ENCODE data around the gene DNAH10. TPM values are rescaled to one million over a fixed set of nuclear protein-coding genes. Genes with fewer than 3 reads are reported as not detected.

Gene DNAH10
- total RNA-seq, 1 experiment from 2014 or later, result 0.09 TPM

GRCh38 chr12:123924539-123924938 lies 162.4 kb downstream of the DNAH10 start:
- Mint-ChIP-seq H3K9me3 (no peaks in the 10 kb centered on the region), H3K4me3 (no peak overlapping the region), H3K27ac (no peak overlapping the region), H3K36me3 (no peaks in the 10 kb centered on the region), H3K4me1 (no peaks in the 10 kb centered on the region), H3K27me3 (ENCODE audit: low read depth) (peaks cover 4% of the 10 kb centered on the region; the same call in 1 of the 2 replicates)
- CTCF ChIA-PET, result interaction anchor here (4.3 kb wide), 1 partner anchor 14 kb away, joined by 36 read pairs; no protein-coding TSS in a partner anchor
- no peak for DNase-seq (ENCODE audit: low spot score)
- POLR2A ChIA-PET, result no interaction called here
- no peak for TF ChIP-seq JUN (CRISPR knock-in tag; IDR thresholded peaks at IDR 0.05)
- TF ChIP-seq FOXJ3 (CRISPR knock-in tag; IDR thresholded peaks at IDR 0.05; ENCODE audit: borderline replicate concordance), result no peak
- TF ChIP-seq CREB1 (CRISPR knock-in tag; IDR thresholded peaks at IDR 0.05), result no peak
- no peak for TF ChIP-seq NFE2L1 (CRISPR knock-in tag; IDR thresholded peaks at IDR 0.05)
- TF ChIP-seq ZNF671 (CRISPR knock-in tag; IDR thresholded peaks at IDR 0.05), result no peak
- no peak for TF ChIP-seq TEAD1 (CRISPR knock-in tag; IDR thresholded peaks at IDR 0.05)
- no peak for TF ChIP-seq ZNF396 (CRISPR knock-in tag; IDR thresholded peaks at IDR 0.05; ENCODE audit: borderline replicate concordance)
- no peak for TF ChIP-seq ZNF138 (CRISPR knock-in tag; conservative IDR thresholded peaks at IDR 0.05)
- no peak for TF ChIP-seq NFATC4 (CRISPR knock-in tag; IDR thresholded peaks at IDR 0.05)
- TF ChIP-seq IRF2 (CRISPR knock-in tag; IDR thresholded peaks at IDR 0.05; ENCODE audit: borderline replicate concordance, low read depth), result no peak
- no peak for TF ChIP-seq OVOL2 (CRISPR knock-in tag; IDR thresholded peaks at IDR 0.05; ENCODE audit: borderline replicate concordance)
- no peak for TF ChIP-seq ATF1 (CRISPR knock-in tag; IDR thresholded peaks at IDR 0.05)
- no peak for TF ChIP-seq HMGA2 (CRISPR knock-in tag; IDR thresholded peaks at IDR 0.05)
- TF ChIP-seq E2F5 (CRISPR knock-in tag; IDR thresholded peaks at IDR 0.05), result no peak
- TF ChIP-seq MXD4 (CRISPR knock-in tag; IDR thresholded peaks at IDR 0.05; ENCODE audit: borderline replicate concordance), result no peak
- no peak for TF ChIP-seq CREM (CRISPR knock-in tag; IDR thresholded peaks at IDR 0.05)
- TF ChIP-seq ZNF263 (CRISPR knock-in tag; IDR thresholded peaks at IDR 0.05; ENCODE audit: low read depth), result no peak
- TF ChIP-seq E2F1 (CRISPR knock-in tag; IDR thresholded peaks at IDR 0.05), result no peak
- ATAC-seq, result no peak

- CTCF ChIA-PET, result interaction anchor here (1.0 to 4.3 kb wide), 5 partner anchors 10 to 86 kb away, joined by 3 to 36 read pairs (median 12); no protein-coding TSS in a partner anchor
- H3K36me3 Mint-ChIP-seq, result no peaks in the 10 kb centered on the region
- POLR2A ChIA-PET, result no interaction called here
- no peak overlapping the region for H3K27ac Mint-ChIP-seq
- no peak for TF ChIP-seq ZNF671 (CRISPR knock-in tag; IDR thresholded peaks at IDR 0.05)
- no peak for TF ChIP-seq E2F4 (CRISPR knock-in tag; IDR thresholded peaks at IDR 0.05; ENCODE audit: borderline replicate concordance, low read depth)
- TF ChIP-seq CDX4 (CRISPR knock-in tag; IDR thresholded peaks at IDR 0.05; ENCODE audit: borderline replicate concordance), result no peak
- no peak for TF ChIP-seq PRRX2 (CRISPR knock-in tag; IDR thresholded peaks at IDR 0.05)
- no peak for TF ChIP-seq ZMAT4 (CRISPR knock-in tag; IDR thresholded peaks at IDR 0.05)
- H3K4me3 Mint-ChIP-seq, result no peak overlapping the region
- no peaks in the 10 kb centered on the region for H3K9me3 Mint-ChIP-seq
- H3K27me3 Mint-ChIP-seq (ENCODE audit: low read depth), result peaks cover 7% of the 10 kb centered on the region; the same call in 1 of the 2 replicates
- no peak for DNase-seq (ENCODE audit: low spot score)
- no peak; the same call in 1 of the 2 replicates for ATAC-seq
- no peaks in the 10 kb centered on the region for H3K4me1 Mint-ChIP-seq
Measured at GRCh38 chr12:123928274-123928865, 166.3 kb downstream of the DNAH10 start.
